ENCODE measurements around the gene PEDS1. TPM values are rescaled to one million over a fixed set of nuclear protein-coding genes. Genes with fewer than 3 reads are reported as not detected.
A peak's percentile ranks its signal among the peaks of the same experiment; 100 is the strongest.

The PEDS1 gene
- total and polyA plus RNA-seq, 2 of the 13 experiments (the other 11 are each of a cell fraction or from before 2014, with no cell fraction given): 30.5 to 93.9 TPM

DNA sequence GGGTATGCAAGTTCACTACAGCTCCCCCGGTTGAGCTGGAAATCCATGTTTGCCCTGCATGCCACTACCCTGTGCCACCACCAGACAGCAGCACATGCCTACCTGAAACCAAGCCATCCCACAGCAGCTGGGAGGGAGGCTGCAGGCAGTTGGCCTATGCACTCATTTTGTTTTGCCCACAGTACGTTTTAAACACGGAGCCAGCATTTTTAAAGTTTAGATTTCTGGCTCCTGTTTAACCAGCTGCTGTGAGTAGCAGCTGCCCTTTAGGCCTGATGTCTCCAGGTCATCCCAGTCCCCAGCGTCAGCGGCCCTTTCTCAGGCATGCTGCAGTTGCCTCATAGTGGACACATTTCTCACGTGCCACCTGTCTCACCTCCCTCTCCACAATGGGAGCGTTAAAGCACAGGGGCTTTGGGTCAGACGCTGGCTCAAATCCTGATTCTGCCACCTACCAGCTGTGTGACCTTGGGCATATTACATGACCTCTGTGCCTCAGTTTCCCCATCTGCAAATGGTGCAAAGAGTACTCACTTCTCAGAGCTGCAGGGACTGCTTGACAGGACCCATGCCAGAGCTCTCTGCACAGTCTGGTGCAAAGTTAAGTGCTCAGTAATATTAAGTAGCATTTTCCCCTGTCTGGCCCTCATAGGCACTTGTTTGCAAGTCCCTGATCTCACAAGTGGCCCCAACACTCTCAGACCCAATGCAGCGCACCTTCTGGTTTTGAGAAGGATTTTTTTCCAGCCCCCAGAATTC is 32.4 kb downstream of the PEDS1 start (continued):
- TF ChIP-seq ZNF414 (CRISPR knock-in tag; IDR thresholded peaks at IDR 0.05) (peak; percentile 96; the same call in 1 of the 2 replicates), CTCF (CRISPR knock-in tag; IDR thresholded peaks at IDR 0.05) (peak; percentile 98), ZFY (CRISPR knock-in tag; IDR thresholded peaks at IDR 0.05) (peak; percentile 43; the same call in 1 of the 2 replicates), ZNF616 (CRISPR knock-in tag; IDR thresholded peaks at IDR 0.05; ENCODE audit: low read depth) (no peak), KDM2A (CRISPR knock-in tag; IDR thresholded peaks at IDR 0.05; ENCODE audit: borderline replicate concordance, low read depth) (peak; percentile 93; the same call in 1 of the 2 replicates), ZFX (CRISPR knock-in tag; IDR thresholded peaks at IDR 0.05; ENCODE audit: low read depth) (peak; percentile 74; the same call in 1 of the 2 replicates), NCOA2 (CRISPR knock-in tag; IDR thresholded peaks at IDR 0.05) (peak; percentile 70), ZNF510 (CRISPR knock-in tag; IDR thresholded peaks at IDR 0.05; ENCODE audit: low read depth) (no peak), SP2 (CRISPR knock-in tag; IDR thresholded peaks at IDR 0.05) (0 out of 2 replicates have a peak, but pooled peaks have one; percentile 56), KDM5B (CRISPR knock-in tag; IDR thresholded peaks at IDR 0.05; ENCODE audit: borderline replicate concordance) (peak; percentile 82; the same call in 1 of the 2 replicates), ZNF17 (CRISPR knock-in tag; IDR thresholded peaks at IDR 0.05) (no peak)
- TF ChIP-seq, protein P1, sequence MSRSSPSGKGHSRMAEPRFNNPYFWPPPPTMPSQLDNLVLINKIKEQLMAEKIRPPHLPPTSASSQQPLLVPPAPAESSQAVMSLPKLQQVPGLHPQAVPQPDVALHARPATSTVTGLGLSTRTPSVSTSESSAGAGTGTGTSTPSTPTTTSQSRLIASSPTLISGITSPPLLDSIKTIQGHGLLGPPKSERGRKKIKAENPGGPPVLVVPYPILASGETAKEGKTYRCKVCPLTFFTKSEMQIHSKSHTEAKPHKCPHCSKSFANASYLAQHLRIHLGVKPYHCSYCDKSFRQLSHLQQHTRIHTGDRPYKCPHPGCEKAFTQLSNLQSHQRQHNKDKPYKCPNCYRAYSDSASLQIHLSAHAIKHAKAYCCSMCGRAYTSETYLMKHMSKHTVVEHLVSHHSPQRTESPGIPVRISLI (CRISPR knock-in tag; IDR thresholded peaks at IDR 0.05; ENCODE audit: borderline replicate concordance): peak; percentile 46; the same call in 1 of the 2 replicates

Measured in HepG2 (cell line).